ENCODE measurements around the gene PIWIL4.
"Not testable (repeated sequence)": the region's sequence is repeated elsewhere in the genome, so short reads cannot be mapped to it uniquely, and the experiment has no call there.

The PIWIL4 gene

DNA sequence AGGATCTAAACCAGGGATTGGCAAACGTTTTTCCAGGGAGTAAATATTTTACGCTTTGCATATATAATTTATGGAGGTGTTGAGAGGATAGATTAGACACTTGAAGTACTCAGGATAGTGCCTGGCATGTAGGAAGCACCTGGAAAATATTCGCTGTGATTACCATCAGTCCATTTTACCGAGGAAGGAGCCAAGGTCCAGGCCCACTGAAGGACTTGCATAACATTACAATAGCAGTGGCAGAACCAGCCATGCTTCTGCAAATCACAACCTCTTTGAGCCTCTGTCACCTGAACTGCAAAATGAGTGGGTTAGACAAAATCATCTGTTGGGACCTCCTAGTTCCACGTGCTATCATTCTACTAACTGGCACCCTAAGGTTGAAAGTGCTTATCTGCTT, 18.0 kb upstream of the PIWIL4 start:
- DNase-seq (ENCODE audit: low read depth) = no peak

DNA sequence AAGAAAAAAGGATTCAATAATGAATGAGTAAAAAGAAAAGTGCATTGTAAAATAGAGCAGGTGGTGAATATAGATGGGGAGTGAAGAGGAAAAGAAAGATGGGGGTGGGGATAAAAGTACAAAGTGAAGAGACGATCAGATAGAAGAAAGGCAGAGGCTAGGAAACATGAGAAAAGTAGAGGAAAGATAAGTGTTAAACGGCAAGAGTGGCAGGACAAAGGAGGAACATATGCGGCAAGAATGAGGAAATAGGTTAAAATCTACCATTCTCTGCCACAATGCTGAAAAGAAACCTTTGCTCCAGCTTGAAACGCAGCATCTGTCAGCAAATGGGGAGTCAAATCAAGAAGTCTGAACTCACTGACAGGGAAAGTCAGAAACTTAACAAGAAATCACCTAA, 16.7 kb upstream of the PIWIL4 start:
- no peak for DNase-seq (ENCODE audit: low read depth)

DNA sequence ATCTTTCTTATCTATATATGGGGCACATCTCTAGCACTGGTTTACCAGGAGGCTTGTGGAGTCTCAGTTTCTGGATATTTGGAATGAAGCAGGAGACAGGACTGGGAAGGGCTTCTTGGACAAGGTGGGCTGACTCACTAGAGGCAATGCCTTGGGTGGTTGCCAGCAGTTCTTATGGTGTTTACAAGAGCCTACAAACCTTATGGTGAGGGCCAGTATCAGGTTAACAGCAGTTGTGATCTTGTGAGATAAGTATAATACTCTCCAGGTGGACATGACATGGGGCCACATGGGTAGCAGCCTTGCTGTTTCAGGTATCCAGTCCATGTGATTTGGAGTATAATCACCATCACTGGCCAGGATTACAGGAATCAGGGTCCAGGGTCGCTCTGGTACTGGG, 13.2 kb upstream of the PIWIL4 start:
- DNase-seq (ENCODE audit: low read depth) = no peak

DNA sequence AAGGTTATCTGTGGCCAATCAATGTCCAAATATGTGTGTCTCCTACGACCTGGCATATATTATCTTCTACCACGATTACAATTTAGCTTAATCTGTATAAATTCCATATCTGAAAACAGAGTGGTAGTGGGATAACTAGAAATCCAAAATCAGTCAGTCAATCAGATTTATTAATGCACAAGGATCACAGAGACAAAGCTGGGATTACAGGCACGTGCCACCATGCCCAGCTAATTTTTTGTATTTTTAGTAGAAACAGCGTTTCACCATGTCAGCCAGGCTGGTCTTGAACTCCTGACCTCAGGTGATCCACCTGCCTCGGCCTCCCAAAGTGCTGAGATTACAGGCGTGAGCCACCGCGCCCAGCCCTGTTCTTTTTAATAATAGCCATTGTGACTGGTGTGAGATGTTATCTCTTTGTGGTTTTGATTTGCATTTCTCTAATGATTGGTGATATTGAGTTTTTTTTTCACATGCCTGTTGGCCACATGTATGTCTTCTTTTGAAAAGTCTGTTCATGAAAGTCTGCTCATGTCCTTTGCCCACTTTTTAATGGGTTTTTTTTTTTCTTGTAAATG, 11.3 kb upstream of the PIWIL4 start:
- not testable (repeated sequence) for DNase-seq (ENCODE audit: low read depth)

DNA sequence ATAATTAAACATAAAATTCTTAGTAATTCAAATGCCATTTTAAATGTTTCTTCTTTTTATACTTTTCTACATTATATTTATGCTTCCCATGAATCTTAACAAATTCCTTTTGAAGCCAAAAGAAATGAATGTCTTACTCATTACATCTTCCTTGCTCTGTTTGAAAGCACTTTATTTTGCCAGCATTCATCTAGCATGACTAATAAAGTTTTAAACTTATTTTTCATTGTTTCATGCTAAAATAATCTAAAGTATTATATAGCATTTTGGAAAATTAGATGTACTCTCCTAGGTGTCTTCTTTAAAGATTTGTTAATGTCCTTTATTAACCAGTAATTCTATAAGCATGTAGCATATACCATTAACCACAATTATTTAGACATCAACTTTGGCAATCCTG, 9.7 kb upstream of the PIWIL4 start:
- no peak for DNase-seq (ENCODE audit: low read depth)

DNA sequence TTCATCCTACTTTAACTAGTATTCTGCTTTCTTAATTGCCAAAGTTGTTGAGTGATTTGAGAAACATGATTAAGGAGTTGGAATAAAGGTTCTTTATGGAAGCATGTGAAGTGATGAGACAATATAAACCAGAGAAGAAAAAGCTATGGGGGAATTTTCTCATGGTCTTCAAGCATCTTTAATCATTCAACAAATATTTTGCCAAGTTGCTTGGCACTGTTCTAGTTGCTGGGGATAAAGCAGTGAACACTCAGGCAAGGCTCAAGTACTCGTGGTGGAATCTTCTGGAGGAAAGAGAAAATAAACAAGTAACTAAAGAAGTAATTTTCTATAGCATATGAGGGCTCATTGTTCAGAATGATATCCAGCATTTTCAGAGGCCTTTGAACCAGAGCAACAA, 9.2 kb upstream of the PIWIL4 start:
- peak; percentile 61 for DNase-seq (ENCODE audit: low read depth)

DNA sequence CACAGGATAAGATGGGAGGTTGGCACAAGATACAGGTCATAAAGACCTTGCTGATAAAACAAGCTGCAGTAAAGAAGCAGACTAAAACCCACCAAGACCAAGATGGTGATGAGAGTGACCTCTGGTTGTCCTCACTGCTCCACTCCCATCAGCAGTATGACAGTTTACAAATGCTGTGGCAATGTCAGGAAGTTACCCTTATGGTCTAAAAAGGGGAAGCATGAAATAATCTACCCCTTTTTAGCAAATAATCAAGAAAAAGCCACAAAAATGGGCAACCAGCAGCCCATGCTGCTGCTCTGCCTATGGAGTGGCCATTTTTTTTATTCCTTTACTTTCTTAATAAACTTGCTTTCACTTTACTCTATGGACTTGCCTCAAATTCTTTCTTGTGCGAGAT, 8.7 kb upstream of the PIWIL4 start:
- no peak for DNase-seq (ENCODE audit: low read depth)

DNA sequence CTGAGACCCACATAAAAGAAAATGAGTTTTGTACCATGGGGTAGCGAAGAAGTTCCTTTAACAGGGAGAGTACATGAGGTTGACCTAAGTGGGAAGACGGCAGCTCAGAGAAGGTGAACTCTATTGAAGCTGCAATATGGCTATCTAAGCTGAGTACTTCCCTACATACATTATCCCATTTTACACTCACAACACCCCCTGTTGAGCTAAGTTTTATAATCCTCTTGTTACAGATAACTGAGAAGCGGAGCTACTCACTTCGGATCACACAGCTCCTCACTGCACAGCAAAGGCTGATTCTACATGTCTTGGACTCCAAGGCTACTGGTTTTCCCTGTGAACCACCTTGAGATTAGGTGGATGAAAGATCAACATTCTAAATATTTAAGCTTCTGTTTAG, 8.2 kb upstream of the PIWIL4 start:
- DNase-seq (ENCODE audit: low read depth) = no peak

DNA sequence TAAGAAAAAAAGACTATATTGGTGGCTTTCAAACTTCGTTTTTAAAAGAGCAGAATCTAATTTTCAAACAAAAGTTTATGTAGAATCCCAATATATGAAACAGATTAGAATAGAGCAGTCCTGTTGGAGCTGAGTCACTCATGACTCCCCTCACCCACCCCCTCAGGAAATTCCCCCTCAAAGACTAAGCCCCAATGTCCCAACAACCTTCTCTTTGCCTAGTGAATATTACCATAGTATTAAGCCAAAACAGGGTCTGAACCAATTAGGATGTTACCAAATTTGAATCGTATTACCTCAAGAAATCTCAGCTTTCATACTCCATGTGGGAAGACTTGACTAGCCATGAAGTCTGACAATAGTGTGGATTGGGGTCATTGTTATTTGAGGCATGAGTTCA, 7.8 kb upstream of the PIWIL4 start:
- no peak for DNase-seq (ENCODE audit: low read depth)

DNA sequence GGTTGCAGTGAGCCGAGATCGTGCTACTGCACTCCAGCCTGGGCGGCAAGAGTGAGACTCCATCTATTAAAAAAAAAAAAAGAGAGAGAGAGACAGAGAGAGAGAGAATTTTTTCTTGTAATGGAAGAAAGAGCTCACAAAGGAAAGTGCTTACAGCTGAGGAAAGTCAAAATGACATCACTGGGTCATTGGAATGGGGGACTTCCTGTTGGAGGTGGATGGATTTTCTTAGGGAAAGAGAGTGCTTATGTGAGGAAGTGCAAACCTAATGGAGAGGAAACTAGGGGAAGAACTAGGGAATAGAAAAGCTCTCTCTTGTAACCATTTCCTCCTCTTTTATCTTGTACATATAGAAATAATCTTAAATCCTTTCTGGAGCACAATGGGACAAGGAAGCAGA, 6.3 kb upstream of the PIWIL4 start:
- no peak for DNase-seq (ENCODE audit: low read depth)

DNA sequence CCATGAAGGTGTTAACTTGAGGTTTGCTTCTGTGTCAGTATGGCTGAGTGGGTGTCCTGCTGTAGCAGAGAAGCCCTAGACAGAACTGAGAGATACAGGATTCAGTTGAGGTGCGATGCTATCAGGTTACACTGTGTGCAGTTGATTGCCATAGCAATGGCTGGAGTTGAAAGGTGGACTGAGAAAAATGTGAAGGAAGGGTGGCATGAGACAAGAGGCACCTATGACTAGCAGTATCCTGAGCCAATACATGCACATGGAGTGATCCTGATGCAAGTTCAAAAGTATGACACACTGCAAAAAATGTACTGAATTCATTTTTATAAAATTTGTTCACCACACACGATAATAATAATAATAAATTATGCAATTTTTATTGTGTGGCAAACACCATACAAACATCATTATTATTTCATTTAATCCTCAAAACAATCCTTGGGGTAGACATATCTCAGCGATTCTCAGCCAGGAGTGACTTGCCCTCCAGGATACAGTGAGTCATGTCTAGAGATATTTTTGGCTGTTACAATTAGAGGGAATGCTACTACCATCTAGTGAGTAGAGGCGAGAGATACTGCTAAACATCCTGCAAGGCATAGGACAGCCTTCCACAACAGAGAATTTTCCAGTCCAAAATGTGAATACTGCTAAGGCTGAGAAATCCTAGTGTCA, 3.9 kb upstream of the PIWIL4 start:
- DNase-seq (ENCODE audit: low read depth) = peak; percentile 58

DNA sequence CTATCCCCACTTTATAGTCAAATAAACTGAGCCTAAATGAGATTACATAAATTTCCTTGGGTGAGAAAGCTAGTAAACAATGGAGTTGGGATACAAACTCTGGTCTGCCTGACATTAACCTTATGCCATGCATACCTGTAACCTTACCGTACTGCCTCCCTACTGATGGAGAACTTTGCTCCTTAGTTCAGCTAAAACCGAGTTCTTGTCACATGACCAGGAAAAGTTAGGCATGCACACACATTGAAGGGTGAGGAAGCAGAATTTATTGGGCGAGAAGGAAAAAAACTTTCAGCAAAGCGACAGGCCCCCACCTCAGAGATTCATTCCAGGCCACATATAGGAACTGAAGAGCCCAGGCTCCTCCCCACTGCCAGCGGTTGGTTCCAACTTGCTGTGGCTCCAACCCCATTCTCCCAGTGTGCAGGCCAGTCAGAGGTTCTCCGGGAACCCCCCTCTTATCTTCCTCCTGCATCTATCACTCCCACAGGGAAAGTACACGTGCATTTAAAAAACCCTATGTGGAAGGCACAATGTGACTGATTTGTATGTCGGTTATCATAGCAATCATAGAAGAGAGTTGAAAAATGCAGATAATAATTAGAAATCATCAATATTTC, 3.2 kb upstream of the PIWIL4 start:
- DNase-seq (ENCODE audit: low read depth) = no peak

DNA sequence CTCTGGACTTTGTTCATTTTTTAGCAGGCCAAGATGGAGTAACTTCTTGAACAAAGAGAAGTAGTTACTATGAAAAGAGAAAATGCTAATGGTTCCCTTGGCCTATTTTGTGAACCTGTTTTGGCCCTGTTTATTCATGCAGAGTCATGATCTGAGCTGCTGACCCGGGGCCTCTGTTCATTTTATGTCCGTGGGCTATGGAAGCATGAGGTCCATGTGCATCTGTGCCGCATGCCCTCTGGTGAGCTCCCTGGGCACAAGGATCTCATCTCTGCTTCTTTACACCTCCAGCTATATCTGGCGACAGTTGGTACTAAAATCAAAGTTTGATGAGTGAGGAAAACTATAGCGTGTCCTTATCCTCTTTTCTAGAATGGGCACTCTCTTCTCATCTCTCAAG, 1.0 kb downstream of the PIWIL4 start:
- DNase-seq (ENCODE audit: low read depth) = no peak

DNA sequence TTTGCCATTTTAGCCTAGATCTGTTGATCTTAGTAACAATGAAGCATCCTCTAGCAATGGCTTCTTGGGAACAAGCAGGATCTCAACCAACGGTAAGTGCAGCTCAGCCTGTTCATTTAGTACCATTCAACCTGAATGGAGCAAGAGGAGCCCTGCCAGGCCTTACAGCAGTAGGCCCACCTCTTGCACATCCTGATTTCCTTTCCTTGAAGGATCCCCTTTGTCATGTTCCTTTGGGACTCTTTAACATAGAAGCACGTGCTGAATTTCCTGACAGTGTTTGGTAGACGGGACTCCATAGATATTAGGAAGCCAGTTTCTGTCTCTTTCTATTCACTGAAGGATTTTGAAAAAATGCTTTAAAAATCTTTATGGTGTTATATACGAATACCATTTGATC, 1.5 kb downstream of the PIWIL4 start:
- DNase-seq (ENCODE audit: low read depth) = no peak

DNA sequence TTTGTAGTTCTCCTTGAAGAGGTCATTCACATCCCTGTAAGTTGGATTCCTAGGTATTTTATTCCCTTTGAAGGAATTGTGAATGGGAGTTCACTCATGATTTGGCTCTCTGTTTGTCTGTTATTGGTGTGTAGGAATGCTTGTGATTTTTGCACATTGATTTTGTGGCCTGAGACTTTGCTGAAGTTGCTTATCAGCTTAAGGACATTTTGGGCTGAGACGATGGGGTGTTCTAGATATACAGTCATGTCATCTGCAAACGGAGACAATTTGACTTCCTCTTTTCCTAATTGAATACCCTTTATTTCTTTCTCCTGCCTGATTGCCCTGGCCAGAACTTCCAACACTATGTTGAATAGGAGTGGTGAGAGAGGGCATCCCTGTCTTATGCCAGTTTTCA, 5.8 kb downstream of the PIWIL4 start:
- DNase-seq (ENCODE audit: low read depth) = not testable (repeated sequence)

DNA sequence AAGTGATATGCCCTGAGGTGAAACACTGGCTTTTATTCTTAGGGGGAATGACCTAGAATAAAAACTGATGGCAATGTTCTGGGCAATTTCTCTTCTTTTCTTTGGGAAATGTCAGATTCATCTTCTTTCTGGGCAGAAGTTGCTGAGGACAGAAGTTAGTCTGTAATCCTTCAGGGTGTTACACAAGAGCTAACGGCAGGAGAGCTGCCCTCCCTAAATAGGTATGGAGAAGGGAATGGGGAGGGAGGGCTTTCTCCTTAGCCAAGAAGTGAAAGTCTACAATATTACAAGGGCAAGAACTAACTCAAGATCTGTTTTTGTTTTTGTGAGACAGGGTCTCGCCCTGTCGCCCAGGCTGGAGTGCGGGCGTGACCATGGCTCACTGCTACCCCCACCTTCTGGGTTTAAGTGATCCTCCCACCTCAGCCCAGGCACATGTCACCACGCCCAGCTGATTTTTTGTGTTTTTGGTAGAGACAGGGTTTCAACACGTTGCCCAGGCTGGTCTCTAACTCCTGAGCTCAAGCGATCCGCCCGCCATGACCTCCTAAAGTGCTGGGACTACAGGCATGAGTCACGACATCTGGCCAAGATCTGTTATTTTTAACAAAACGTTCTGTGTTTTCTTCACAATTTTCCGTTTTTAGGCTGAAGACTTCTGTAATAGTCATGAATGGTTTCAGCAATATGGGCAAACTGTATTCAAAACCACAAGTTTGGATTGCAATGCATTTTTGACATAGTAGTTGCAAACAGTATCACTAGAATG, 7.2 kb downstream of the PIWIL4 start:
- peak; percentile 73 for DNase-seq (ENCODE audit: low read depth)

DNA sequence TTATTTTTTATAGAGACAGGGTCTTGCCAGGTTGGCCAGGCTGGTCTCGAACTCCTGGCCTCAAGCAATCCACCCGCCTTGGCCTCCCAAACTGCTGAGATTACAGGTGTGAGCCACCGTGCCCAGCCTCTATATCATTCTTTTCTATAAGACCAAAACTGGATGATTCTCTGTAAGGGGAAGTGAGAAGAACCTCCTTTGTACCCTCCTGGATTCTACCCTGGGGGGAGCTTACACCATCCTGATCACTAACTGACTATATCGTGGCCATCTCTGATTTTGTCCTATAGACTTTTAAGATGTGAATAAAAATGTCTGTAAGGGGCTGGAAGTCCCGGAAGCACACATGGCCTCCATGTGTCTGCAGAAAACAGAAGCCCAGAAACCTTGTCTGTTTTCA, 9.1 kb downstream of the PIWIL4 start:
- no peak for DNase-seq (ENCODE audit: low read depth)

DNA sequence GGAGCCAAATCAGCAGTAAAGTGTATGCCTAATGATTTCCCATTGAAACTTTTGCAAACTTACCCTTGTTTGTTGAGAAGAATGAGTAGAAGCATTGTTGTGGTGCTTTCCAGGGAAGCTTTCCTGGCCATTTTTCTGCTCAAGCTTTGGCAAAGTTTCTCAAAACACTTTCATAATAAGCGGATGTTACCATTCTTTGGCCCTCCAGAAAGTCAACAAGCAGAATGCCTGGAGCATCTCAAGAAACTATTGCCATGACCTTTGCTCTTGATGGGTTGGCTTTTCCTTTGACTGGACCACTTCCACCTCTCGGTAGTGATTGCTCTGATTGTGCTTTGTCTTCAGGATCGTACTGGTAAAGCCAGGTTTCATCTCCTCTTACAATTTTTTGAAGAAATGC, 10.7 kb downstream of the PIWIL4 start:
- DNase-seq (ENCODE audit: low read depth) = no peak

DNA sequence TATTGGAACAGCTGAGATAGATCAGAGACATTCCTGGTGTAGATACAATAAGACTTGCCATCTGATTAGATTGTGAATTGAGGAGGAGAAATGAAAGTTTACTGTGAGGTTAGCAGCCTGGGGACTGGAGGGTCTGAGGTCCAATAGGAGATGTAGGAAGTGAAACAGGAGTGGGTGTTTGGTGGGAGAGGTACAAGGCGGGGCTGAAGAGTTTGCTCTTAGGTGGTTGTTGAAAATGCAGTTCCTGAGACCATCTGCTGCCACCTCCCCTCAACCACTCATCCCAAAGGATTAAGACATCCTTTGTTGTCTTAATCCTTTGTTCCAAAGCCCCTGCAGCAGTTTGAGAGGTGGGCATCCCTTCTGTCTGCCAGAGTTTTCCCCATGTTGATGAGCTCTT, 14.8 kb downstream of the PIWIL4 start:
- DNase-seq (ENCODE audit: low read depth) = no peak

DNA sequence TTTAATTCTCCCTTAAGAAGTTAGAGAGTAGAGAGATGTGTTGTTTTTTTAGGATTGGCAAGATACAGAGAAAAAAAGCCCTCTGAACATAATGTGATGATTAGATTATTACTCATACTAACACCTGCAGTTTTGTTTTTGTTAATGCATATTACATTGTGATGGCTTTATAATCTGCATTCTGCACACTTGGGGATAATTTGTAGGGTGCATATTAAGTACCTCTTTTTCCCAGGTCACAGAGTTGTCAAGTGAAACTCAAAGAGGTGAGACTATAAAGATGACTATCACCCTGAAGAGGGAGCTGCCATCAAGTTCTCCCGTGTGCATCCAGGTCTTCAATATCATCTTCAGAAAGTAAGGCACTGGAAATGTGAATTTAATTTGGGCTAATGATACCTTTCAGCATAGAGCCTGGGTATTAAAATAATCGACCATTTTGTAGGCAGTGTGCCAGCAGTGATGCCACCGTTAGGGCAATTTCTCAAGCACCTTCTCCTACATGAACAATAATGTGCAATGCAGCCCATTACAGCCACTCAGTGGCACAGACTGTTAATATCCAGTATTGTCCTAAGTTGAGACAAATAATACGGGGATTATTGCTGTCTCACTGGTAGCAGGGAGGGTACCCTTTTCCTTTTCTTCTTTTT, 16.2 kb downstream of the PIWIL4 start:
- no peak for DNase-seq (ENCODE audit: low read depth)

DNA sequence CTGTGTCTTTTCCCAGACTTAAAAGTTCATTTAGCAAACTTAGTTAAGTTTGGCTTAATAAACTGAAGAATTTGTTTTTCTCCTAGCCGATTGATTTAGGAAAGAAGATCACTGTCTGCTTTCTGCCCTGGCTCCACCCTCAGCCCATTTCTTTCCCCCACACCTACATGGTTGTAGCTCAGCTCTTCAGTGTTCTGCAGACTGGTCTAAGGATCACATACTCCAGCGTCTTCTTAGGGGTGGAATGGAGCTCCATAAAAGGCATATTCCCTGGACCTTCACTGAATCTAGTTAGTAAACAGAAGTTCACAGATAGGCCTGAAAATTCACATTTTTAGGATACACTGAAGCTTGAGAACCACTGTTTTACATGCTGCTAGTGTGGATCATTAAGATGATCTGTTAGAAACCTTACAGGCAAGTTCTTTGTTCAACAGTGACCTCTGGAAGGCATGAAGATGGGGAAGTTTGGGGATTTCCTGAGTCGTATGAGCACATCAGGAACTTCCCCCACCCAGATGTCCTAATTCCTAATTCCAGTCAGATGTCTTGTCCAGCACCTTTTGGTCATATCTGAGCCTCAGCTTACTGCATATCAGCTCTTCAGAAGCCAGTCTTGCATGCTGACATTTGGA, 16.8 kb downstream of the PIWIL4 start:
- DNase-seq (ENCODE audit: low read depth) = no peak

DNA sequence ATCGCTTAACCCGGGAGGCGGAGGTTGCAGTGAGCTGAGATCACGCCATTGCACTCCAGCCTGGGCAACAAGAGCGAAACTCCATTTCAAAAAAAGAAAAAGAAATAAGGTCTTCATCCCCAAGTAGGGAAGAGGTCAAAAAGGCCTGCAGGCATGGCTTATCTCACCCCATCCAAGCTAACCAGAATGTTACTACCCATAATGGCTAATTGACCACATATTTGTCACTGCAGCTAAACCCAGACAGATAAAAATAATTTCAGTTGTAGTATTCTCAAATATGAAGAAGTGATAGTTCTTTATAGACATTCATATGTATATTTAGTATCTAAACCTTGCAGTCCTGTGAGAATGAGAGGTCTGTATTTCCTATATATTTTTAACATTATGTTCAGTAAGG, 17.8 kb downstream of the PIWIL4 start:
- DNase-seq (ENCODE audit: low read depth) = no peak
